Effector CD4-positive, alpha-beta T cell (primary cell): ENCODE measurements around the gene ZCCHC24.

Source experiments
- DNase-seq: peaks from one replicate; pipeline ENCODE4 v3.0.0-alpha.2; 2020
- total RNA-seq: gene quantifications from one replicate; lab custom pipeline; 2026; lab: John Stamatoyannopoulos, UW

ZCCHC24 gene
- 3.4 reads per million, percentile 13 among the genes with 10 or more reads in this experiment for total RNA-seq

DNA sequence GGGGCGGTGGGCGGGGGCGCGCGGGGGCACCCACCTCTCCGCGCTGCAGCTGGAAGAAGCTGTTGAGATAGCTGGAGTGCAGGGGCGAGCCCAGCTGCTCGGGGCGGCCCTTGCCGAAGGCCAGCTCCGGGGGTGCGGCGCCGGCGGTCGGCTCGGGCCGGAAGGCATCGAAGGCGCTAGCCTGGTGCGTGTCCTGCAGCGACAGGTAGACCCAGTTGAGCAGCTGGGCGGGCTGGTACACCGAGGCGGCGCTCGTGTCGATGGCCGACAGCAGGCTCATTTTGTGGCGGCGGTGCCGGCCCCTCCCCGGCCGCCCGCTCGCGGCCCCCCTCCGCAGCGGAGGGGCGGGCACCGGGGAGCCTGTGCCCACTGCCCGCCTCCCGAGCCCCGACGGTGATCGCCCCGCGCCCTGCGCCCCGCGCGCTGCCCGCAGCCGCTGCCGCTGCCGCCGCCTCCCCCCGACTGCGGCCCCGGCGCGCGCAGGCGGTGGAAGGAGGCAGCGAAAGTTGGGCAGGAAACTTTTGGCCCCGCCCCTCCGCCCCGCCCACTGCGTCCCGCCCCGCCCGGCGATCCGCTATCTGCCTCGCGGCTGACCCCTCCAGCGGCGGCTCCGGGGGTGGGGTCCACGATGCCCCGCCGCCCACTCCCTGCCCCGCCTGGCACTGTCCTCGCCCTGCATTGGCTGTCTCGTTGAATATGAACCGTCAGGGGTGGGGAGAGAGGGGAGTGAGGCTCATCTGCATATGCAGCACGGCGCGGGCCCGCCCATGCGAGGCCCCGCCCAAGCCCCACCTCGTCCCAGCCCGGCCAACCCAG lies at the start of gene ZCCHC24:
ZCCHC24 (minus strand) TSS at position 464 of the 816 bp plus-strand sequence; CDS start at position 280, 184 bp downstream.
- DNase-seq = peak; percentile 89

DNA sequence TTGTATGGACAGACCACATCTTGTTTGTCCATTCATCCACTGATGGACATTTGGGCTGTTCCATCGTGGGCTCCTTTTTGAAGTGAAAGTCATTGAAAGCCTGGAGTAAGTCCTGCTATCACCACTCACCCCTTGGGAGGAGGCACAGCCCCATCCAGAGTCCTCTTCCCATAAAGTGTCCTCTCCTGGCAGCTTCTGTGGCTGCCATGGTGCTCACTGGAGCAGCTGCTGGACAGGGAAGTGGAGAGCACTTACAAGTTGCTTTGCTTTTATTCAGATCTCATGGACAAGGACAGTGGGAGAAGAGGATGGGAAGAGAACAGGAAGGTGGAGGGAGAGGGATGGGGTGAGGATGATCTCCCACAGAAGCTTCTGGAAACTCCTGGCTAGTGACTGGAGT lies 48.4 kb upstream of the ZCCHC24 start:
- DNase-seq = no peak

DNA sequence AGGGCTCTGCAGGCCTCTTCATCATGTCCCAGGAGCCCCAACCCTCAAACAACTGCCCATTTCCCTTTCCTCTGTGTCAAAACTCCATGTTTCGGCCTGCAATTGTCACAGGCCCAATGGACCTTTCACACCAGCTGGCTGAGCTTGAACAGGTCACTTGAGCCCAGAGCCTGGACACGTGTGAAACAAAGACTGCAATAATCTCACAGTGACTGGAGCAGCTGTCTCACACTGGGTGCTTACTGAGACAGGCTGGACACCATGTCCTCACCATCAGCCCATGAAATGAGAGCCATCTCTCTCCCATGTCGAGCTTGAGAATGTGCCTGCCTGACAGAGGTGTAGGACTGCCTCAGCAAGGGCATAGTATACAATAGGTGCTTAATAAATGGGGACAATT lies 47.4 kb upstream of the ZCCHC24 start:
- no peak for DNase-seq

DNA sequence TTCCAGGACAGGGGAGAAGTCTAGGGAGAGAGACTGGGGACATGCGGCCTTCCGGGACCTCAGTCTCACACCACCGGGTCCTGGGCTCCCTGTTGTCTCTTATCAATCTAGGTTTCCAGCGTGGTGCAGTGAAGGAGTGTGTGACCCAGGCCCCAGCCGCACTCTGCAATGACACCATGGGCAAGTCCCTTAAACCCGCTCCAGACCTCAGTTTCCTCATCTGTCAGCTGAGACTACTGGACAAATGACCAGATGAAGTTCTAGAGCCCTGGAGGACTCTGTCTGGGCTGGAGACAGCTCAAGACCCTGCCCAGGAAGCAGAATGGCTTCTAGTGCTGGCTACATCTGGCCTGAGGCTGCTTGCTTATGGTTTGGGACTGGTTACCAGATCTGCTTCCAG lies 46.8 kb upstream of the ZCCHC24 start:
- DNase-seq = no peak

DNA sequence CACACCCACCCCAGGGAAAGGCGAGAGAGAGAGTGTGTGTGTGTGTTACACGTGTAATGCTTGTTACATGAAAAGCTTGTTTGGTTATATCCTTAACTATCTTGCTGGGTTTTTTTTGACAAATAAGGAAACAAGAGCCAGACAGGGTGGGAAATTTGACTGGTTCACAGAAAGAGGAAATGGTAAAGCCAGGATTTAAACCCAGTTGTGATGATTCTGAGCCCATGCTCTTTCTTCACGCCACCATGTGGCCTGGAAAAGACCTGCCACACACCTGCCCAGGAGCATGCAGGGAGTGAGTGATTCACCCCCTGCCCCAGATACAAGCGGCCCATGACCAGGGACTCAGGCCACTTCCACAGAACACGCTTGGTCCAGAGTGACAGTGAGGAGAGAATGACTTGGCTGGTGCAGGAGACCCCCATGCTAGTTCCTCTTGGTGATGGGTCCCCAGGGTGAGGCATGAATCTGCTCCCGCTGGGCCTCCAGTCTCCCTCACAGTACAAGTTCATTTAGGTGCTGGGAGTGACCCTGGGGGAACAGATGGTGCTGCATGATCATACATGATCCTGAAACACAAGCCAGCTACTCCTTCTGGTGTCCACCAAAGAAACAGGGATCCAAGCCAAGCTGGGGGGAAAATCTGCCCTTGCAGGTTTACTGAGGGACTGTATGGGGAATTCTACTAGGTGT lies 45.9 kb upstream of the ZCCHC24 start:
- DNase-seq = no peak

DNA sequence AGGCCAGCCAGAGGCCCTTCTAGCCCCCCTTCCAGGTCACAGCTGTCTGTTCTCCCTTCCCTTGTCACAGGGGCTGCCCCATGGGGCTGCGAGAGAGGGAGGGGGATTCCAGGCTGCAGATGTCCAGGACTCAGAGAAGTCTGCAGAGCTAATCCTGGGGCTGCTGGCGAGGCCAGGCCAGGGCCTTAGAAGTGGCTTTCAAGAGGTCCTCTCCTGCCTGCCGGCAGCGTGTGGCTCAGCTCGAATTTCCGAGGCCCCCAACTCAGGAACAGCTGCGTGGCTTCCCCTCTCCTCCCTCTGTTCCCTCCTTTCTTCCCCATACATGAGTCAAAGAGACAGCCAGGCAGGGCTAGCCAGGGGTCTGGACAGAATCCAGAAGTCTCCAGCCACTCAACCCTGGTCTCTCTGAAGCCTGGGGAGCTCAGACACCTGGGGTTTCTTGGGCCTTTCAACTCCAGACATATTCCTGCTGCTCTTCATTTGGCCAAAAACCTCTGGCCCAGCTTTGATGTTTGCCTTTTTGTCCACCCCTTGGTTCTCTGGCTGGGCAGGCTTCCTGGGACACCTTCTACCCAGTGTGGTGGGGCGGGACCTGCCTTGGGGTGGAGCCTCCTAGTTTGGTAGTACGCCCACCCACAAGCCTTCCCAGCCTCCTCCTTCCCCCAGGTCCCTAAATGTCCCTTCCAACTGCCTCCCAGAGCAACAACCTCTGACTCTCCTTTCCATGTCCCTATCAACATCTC lies 45.1 kb upstream of the ZCCHC24 start:
- no peak for DNase-seq

DNA sequence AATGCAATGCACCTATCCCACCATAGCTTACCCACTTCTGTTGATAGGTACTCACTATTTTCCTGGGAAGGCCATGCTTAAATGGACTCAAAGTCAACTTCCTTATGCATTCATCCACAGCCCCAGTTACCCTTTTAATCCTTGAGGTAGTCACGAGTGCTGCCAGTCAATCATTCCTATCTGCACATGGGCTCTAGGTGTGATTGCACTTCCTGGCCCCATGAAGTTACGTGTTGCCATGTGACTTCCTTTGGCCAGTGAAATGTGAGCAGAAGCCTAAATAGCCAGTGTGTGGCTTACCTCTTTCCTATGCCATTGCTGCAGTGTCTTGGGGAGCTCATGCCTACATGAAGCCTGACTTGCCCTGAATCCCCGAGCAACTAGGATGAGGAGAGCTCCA lies 43.4 kb upstream of the ZCCHC24 start:
- no peak for DNase-seq

DNA sequence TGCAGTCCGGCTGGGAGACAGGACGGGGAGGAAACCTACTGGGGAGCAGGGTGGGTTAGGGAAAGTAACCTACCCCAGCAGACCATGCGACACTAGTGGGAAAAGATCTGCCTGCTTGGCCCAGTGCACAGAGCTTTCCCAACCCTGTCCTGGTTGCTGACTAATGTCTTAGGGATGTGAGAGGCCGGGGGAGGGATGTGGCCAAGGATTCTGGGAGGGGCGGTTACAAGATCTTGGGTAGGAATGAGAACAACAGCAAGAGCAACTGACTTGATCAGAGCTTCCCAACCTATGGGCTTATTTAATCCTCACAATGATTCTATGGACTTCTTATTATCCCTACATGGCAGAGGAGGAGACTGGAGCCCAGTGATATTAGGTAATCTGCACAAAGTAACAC lies 42.9 kb upstream of the ZCCHC24 start:
- no peak for DNase-seq

DNA sequence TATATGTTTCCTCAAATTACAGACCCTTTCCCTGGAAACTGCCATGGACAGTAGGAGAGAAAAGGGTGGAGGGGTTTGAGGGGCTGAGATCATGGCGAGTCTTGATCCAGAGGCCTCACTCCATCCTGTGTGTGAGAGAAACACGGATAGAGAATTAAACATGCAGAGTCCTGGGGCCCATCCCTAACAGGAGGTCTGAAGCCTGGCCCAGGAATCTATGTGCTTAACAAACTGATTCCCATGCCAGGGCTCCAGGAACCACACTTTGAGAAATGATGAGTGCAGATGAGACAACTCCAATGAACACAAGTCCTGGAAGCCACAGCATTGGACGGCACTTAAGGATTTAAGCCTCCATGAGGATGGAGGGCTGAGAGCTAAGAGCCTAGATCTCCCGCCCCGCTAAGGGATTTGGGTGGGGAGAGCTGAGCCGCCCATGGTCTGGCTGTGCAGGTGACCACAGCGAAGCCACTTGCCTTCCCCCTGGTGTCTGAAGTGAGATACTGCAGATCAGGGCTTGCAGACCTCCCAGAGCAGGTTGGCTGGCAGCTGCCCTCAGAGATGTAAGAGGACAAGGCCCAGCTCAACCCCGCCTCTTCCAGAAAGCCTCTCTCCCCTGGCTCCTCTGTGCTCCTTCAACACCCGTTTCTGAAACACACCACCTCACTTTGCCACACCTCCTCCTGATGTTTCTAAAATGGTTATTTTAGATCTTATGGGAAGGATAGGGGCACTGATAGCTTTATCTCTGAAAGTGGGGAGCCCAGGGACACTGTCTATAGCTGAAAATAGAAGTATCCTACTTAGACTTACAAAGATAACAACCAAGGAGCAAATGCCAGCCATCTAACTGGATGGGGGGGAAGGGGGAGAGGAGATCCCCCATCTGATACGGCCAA lies 42.1 kb upstream of the ZCCHC24 start:
- no peak for DNase-seq

DNA sequence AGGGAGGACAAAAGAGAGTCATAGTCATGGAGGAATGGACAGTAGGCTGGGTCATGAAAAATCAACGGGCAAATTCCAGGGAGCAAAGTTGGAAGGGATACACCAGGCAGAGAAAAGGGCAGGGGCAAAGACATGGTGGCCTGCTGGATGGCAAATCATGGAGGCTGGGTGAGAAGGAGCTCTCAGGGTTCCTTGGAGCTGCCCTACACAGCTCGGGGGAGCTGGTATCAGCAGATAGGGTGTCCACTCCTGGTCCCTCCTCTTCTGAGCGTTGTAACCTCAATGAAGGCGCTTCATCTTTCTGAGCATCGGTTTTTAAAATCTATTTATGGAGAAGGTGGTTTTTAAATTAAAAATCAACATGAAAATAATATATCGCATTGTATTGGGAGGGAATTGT lies 39.1 kb upstream of the ZCCHC24 start:
- DNase-seq = no peak

DNA sequence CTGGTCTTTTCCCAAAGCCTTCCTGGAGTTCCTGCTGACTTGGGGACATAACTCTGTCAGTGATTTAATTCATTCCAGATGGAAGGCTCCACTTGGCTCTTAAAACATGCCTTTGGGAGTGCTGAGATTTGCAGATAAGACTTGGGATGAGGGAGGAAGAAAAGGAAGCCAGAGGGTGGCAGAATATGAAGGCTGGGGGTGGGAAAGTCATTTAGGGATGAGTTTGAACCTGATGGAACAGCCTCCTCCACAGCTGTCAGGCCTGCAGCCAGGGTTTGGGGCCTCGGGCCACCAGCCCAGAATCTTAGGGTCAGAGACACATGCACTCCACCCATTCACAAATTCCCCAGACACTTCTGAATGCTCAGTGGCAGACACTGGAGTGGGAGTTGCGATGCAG lies 38.5 kb upstream of the ZCCHC24 start:
- no peak for DNase-seq

DNA sequence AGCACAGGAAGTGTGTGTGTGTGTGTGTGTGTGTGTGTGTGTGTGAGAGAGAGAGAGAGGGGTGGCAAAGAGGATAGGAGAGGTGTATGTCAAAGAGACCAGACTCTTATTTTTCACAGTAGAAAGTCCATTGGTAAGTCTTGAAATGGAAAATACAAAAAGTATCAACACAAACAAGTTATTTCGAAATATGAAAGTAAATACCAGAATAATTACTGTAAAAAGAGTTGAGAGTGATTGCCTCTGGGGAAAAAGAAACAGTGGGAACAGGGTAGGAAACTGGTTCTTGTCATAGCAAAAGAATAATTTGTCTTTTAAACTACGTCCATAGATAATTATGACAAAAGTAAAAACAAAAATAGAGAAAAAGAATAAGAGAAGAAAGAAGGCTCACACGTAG lies 37.9 kb upstream of the ZCCHC24 start:
- DNase-seq = no peak

DNA sequence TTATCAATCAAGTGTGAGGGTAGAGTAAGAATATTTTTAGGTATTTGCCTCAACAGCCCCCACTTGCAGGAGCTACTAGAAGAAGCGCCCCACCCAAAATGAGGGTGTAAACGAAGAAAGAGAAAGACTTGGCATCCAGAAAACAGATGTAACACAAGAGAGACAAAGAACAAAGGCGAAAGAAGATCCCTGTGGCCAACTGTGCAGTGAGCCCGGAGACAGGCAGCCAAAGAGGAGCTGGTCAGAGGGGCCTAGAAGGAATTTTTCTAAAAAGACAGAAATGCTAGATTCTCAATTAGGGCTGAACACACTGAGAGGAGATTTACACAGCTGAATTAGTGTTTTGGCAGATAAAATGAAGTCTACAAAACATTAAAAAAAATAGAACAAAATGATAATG lies 37.3 kb upstream of the ZCCHC24 start:
- no peak for DNase-seq

DNA sequence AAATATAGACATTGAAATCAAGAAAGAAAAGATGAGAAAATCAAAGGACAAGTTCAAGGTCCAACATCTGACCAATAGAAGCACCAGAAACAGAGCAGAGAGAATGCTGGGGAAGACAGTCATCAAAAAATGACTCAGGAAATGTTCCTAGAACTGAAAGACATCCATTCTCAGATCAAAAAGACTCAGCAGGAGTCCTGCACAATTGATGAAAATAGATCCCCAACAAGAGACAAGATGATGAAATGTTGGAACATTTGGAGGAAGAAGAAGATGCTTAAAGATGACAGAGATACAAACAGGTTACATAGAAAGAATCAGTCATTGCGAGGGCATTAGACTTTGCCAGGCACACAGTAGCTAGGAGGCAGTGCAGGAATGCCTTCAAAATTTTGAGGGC lies 36.9 kb upstream of the ZCCHC24 start:
- no peak for DNase-seq

DNA sequence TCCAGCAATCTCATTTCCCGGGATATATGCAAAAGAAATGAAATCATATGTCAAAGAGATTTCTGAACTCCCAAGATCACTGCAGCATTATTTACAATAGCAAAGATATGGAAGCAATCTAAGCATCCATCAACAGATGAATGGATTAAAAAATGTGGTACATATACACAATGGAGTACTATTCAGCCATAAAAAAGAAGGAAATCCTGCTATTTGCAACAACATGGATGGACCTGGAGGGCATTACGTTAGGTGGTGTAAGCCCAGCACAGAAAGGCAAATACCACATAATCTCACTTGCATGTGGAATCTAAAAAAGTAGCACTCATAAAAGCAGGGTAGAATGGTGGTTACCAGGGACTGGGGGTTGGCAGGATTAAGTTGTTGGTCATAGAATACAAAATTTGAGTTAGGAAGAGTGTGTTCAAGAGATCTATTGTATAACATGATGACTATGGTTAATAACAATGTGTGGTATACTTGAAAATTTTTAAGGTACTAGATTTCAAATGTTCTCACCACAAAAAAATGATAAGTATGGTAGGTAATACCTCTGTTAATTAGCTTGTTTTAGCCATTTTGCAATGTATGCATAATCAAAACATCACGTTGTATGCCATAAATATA lies 34.0 kb upstream of the ZCCHC24 start:
- no peak for DNase-seq

DNA sequence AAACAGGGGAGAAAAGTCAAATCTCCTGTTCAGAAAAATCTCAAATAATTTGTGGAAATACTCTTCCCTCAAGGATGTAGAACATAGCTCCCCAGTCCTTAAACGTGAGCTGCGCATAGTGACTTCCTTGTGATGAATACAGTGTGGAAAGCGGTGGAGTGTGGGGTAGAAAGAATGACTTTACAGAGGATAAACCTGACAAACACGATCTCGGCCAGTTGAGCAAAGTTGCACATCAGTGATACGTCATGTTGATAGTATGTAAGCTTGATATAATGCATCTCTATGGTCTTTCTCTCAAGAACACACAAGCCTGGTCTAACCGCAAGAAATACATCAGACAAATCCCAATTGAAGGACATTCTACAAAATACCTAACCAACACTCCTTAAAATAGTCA lies 32.0 kb upstream of the ZCCHC24 start:
- DNase-seq = no peak

DNA sequence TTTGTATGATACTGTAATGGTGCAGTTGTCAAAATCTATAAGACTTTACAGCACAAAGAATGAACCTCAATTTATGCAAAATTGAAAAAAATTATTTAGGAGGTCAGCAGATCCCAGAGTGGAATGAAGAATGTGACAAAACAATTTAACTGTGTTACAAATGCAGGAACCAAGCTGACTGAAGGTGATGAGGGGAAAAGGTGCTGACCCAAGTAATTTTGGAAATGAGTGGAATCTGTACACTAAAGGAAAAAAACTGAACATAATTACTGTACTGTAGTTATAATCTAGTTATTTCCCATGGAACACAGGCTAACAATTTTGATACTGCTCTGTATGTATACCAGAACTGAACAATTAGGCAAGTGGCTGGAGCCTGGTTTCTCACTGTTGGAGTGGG lies 31.2 kb upstream of the ZCCHC24 start:
- no peak for DNase-seq

DNA sequence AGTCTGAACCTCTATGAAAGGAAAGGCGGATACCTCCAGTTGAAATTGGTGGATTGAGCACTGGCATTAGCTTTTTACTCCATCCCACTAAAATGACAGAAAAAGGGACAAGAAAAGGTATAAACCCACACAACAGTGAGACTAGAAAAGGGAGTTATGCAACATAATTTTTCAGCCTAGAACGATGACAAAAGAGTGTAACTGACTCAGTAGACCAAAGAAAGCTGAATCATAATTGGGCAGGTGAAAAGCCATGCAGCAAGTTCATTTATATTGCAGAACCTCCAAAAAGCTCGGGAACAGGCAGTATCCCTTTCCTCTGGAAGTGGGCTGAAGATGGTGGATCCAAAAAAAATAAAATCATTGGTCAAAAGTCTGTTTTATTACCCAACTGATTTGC lies 30.5 kb upstream of the ZCCHC24 start:
- no peak for DNase-seq

DNA sequence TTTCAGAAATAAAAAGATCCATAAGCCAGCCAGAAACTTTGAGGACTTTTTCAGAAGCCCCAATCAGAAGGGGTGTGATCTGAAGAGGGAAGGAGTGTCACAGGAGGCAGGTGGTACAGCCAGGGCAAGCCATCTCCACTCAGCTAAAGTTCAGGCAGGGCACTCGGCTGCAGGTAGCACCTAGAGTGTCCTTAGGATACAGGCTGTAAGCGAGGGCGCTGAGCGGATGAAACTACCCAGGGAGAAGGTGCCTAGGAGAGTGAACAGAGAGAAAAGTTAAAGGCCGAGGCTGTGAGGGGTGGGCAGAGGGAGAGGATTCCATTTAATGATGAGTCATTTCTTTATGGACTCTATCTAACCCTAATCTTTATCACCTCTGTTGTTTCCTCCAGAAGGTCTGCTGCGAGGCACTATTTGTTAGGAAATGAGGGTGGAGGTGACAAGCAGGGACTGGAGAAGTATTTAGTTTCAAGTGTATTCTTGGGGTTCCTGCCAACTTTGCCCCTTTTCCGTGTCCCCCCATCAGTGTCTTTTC lies 29.8 kb upstream of the ZCCHC24 start:
- no peak for DNase-seq

DNA sequence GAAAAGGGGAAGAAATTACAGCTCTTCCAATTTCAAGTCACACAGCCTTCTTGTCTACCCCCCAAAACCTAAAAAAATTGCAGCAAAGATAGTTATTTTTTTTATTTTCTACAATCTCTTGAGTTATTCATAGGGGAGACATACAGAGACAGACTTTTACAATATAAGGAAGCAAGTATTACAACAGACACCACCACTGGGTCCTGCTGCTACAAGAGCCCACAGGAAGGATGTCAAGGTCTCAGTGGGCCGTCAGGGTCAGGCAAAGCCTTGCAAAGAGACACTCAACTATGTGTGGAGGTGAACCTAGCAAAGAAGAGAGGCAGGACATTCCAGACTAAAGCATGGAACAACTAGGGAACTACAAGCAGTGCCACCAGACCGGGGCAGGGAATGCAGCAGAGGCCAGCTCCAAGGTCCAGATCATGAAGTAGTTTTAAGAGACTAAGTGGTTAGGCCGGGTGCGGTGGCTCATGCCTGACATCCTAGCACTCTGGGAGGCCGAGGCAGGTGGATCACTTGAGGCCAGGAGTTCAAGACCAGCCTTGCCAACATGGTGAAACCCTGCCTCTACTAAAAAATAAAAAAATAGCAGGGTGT lies 28.2 kb upstream of the ZCCHC24 start:
- DNase-seq = no peak

DNA sequence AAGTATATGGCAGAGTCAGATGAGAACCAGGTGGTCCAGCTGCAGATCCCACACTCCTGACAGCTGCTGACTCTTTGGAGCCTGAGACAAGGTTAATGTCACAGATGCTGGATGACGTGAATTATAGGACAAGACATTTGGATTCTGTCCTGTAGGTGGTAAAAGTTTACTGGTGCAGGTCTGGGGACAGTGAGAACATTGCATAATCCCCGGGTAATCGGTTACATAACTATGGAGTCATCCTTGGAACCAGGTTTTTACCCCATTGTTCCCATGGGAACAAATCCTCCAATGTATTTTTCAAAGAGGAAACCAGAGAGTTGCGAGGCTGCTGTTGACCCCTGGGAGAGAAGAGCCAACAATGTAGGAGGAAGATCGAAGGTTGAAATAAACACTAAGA lies 27.5 kb upstream of the ZCCHC24 start:
- DNase-seq = no peak
